Skeletal muscle satellite cell (primary cell): ENCODE measurements around the gene SHLD1.

Experiments
- H3K27me3 ChIP-seq: 2 replicates; pipeline ENCODE4 v1.7.0; 2013; ENCODE audit warnings: low read length; ENCODE audit not compliant: control insufficient read depth, insufficient read depth
- H3K36me3 ChIP-seq: 2 replicates; pipeline ENCODE4 v1.7.0; 2013; ENCODE audit warnings: mild to moderate bottlenecking, control low read depth, low read length; ENCODE audit not compliant: insufficient read depth
- H3K4me1 ChIP-seq: 2 replicates; pipeline ENCODE4 v1.7.0; 2013; ENCODE audit warnings: low read length; ENCODE audit not compliant: control insufficient read depth, insufficient read depth
- H3K4me2 ChIP-seq: 2 replicates; pipeline ENCODE4 v1.7.0; 2013; ENCODE audit warnings: mild to moderate bottlenecking, low read length
- H3K4me3 ChIP-seq: 2 replicates; pipeline ENCODE4 v1.7.0; 2013; ENCODE audit warnings: low read length
- H3K9ac ChIP-seq: 2 replicates; pipeline ENCODE4 v1.7.0; 2013; ENCODE audit warnings: mild to moderate bottlenecking, low read depth, low read length, moderate library complexity
- H3K9me3 ChIP-seq: replicated peaks from 2 replicates; pipeline ENCODE4 v1.7.0; 2013; ENCODE audit warnings: mild to moderate bottlenecking, control low read depth, low read length

SHLD1 gene

GRCh38 chr20:5843054-5843592 lies 92.9 kb downstream of the SHLD1 start:
- Histone ChIP-seq H3K4me1 (peaks cover 9% of the 10 kb centered on the region), H3K9ac (no peak overlapping the region), H3K9me3 (no peaks in the 10 kb centered on the region), H3K4me3 (no peak overlapping the region), H3K36me3 (no peaks in the 10 kb centered on the region), H3K4me2 (no peak overlapping the region), H3K27me3 (peaks cover 5% of the 10 kb centered on the region)

GRCh38 chr20:5844063-5844681 lies 94.0 kb downstream of the SHLD1 start:
- Histone ChIP-seq H3K4me1 (peaks cover 17% of the 10 kb centered on the region), H3K9ac (no peak overlapping the region), H3K9me3 (no peaks in the 10 kb centered on the region), H3K4me3 (no peak overlapping the region), H3K36me3 (no peaks in the 10 kb centered on the region), H3K27me3 (peaks cover 5% of the 10 kb centered on the region), H3K4me2 (peak overlapping the region; percentile 22)

- no peak overlapping the region for H3K4me3 ChIP-seq
- H3K4me2 ChIP-seq, result no peak overlapping the region
- H3K9me3 ChIP-seq, result no peaks in the 10 kb centered on the region
- H3K4me1 ChIP-seq, result peaks cover 20% of the 10 kb centered on the region
- H3K27me3 ChIP-seq, result peaks cover 5% of the 10 kb centered on the region
- H3K36me3 ChIP-seq, result no peaks in the 10 kb centered on the region
- H3K9ac ChIP-seq, result no peak overlapping the region
Observed at GRCh38 chr20:5845681-5846615, 95.7 kb downstream of the SHLD1 start.

- H3K4me1 ChIP-seq, result peaks cover 17% of the 10 kb centered on the region
- H3K4me3 ChIP-seq, result no peak overlapping the region
- H3K27me3 ChIP-seq, result peaks cover 5% of the 10 kb centered on the region
- peak overlapping the region; percentile 62 for H3K4me2 ChIP-seq
- no peaks in the 10 kb centered on the region for H3K36me3 ChIP-seq
- H3K9me3 ChIP-seq, result no peaks in the 10 kb centered on the region
- H3K9ac ChIP-seq, result peak overlapping the region; percentile 10
Observed at GRCh38 chr20:5848711-5849505, 98.7 kb downstream of the SHLD1 start.

- Histone ChIP-seq H3K36me3 (no peaks in the 10 kb centered on the region), H3K9me3 (no peaks in the 10 kb centered on the region), H3K27me3 (no peaks in the 10 kb centered on the region), H3K4me1 (peaks cover 4% of the 10 kb centered on the region), H3K4me3 (no peak overlapping the region), H3K9ac (no peak overlapping the region), H3K4me2 (no peak overlapping the region)
Observed at GRCh38 chr20:5855939-5856338, 105.7 kb downstream of the SHLD1 start.

- Histone ChIP-seq H3K36me3 (no peaks in the 10 kb centered on the region), H3K9ac (no peak overlapping the region), H3K4me1 (peaks cover 27% of the 10 kb centered on the region), H3K27me3 (no peaks in the 10 kb centered on the region), H3K9me3 (no peaks in the 10 kb centered on the region), H3K4me2 (no peak overlapping the region), H3K4me3 (no peak overlapping the region)
Observed at GRCh38 chr20:5859608-5860007, 109.4 kb downstream of the SHLD1 start.

- Histone ChIP-seq H3K4me3 (no peak overlapping the region), H3K27me3 (no peaks in the 10 kb centered on the region), H3K36me3 (no peaks in the 10 kb centered on the region), H3K9ac (no peak overlapping the region), H3K4me2 (peak overlapping the region; percentile 43), H3K9me3 (no peaks in the 10 kb centered on the region), H3K4me1 (peaks cover 38% of the 10 kb centered on the region)
Observed at GRCh38 chr20:5862703-5863039, 112.5 kb downstream of the SHLD1 start.

- Histone ChIP-seq H3K9me3 (no peaks in the 10 kb centered on the region), H3K4me3 (peak overlapping the region; percentile 2), H3K4me1 (peaks cover 38% of the 10 kb centered on the region), H3K27me3 (no peaks in the 10 kb centered on the region), H3K36me3 (no peaks in the 10 kb centered on the region), H3K4me2 (peak overlapping the region; percentile 43), H3K9ac (no peak overlapping the region)
Observed at GRCh38 chr20:5863040-5863833, 113.0 kb downstream of the SHLD1 start.

GRCh38 chr20:5864428-5864827 lies 114.2 kb downstream of the SHLD1 start:
- Histone ChIP-seq H3K4me2 (no peak overlapping the region), H3K36me3 (no peaks in the 10 kb centered on the region), H3K4me3 (no peak overlapping the region), H3K27me3 (no peaks in the 10 kb centered on the region), H3K4me1 (peaks cover 35% of the 10 kb centered on the region), H3K9ac (no peak overlapping the region), H3K9me3 (no peaks in the 10 kb centered on the region)

GRCh38 chr20:5864873-5865587 lies 114.8 kb downstream of the SHLD1 start:
- H3K9me3 ChIP-seq, result no peaks in the 10 kb centered on the region
- H3K27me3 ChIP-seq, result no peaks in the 10 kb centered on the region
- H3K36me3 ChIP-seq, result no peaks in the 10 kb centered on the region
- H3K9ac ChIP-seq, result no peak overlapping the region
- no peak overlapping the region for H3K4me3 ChIP-seq
- no peak overlapping the region for H3K4me2 ChIP-seq
- peaks cover 34% of the 10 kb centered on the region for H3K4me1 ChIP-seq
